A549 (cell line): ENCODE measurements around the gene ZC3H13. TPM values are rescaled to one million over a fixed set of nuclear protein-coding genes. Genes with fewer than 3 reads are reported as not detected.

Source experiments
- ATAC-seq, 2 experiments: fragments of 200-7000 bp in 1 of 2; fragments of >200 bp in 1 of 2; cut with Nextera tagmentation in 1 of 2; cut with Tn5 transposase in 1 of 2; 3 replicates each; pipeline versions ENCODE4 v1.8.0 to v1.9.1; 2018 to 2020; ENCODE audit warnings: mild to moderate bottlenecking in 1 of 2, moderate library complexity in 1 of 2
- CTCF ChIA-PET: fragments of 300-600 bp; sonication (Branson Sonifier 250); formaldehyde crosslinking; extraction: SDS; loops from one replicate; lab custom pipeline; 2021; ENCODE audit warnings: antibody characterized with exemption, inconsistent platforms; lab: Yijun Ruan, JAX
- POLR2A ChIA-PET: fragments of 350-600 bp; formaldehyde crosslinking; extraction: SDS; loops from one replicate; lab custom pipeline; 2021; ENCODE audit warnings: antibody characterized with exemption, inconsistent platforms; lab: Yijun Ruan, JAX
- DNase-seq, 2 experiments: peaks; one replicate each; pipeline versions ENCODE4 v3.0.0 to v3.0.0-alpha.2; 2011 to 2016; ENCODE audit warnings: low read depth in 1 of 2, low spot score in 1 of 2
- FAIRE-seq: peaks from 2 replicates; lab custom pipeline; 2011; peaks lifted over from hg19 to GRCh38; lab: Jason Lieb, UNC
- H3K27ac ChIP-seq, 2 experiments: fragments of >200 bp; sonication (Bioruptor Twin); formaldehyde crosslinking; 3 replicates each; pipeline ENCODE4 v1.5.1; 2016 to 2017
- H3K4me1 ChIP-seq: fragments of >200 bp; sonication (Bioruptor Twin); formaldehyde crosslinking; 3 replicates; pipeline ENCODE4 v1.6.1; 2016
- H3K4me2 ChIP-seq: fragments of >200 bp; sonication (Bioruptor Twin); formaldehyde crosslinking; 3 replicates; pipeline ENCODE4 v1.6.1; 2016
- H3K4me3 ChIP-seq: fragments of >200 bp; sonication (Bioruptor Twin); formaldehyde crosslinking; 3 replicates; pipeline ENCODE4 v1.5.1; 2016
- H3K9me3 ChIP-seq: fragments of >200 bp; sonication (Bioruptor Twin); formaldehyde crosslinking; 3 replicates; pipeline ENCODE4 v1.6.1; 2016
- CBX2 ChIP-seq: fragments of 200-600 bp; sonication (generic); IDR thresholded peaks from 2 replicates; pipeline ENCODE4 v1.6.1; 2016; ENCODE audit warnings: low read depth, mild to moderate bottlenecking, borderline replicate concordance
- CTCF ChIP-seq: fragments of >200 bp; sonication (Bioruptor Twin); formaldehyde crosslinking; IDR thresholded peaks from 3 replicates; pipeline ENCODE4 v1.5.1; 2016
- FOSB ChIP-seq: fragments of 250-450 bp; sonication (Bioruptor Pico); IDR thresholded peaks from 2 replicates; pipeline ENCODE4 v1.5.0; 2020; ENCODE audit warnings: mild to moderate bottlenecking, moderate library complexity
- FOXS1 ChIP-seq: fragments of 250-450 bp; sonication (Bioruptor Pico); IDR thresholded peaks from 2 replicates; pipeline ENCODE4 v1.5.0; 2020; ENCODE audit warnings: mild to moderate bottlenecking, moderate library complexity
- PHF8 ChIP-seq: fragments of 200-600 bp; sonication (generic); IDR thresholded peaks from 2 replicates; pipeline ENCODE4 v1.6.1; 2016; ENCODE audit warnings: low read depth, mild to moderate bottlenecking, antibody characterized with exemption, moderate library complexity, borderline replicate concordance
- POLR2AphosphoS2 ChIP-seq: conservative IDR thresholded peaks from 2 replicates; pipeline ENCODE4 v1.6.1; 2012; ENCODE audit warnings: low read length, improper control_type of control experiment, inconsistent platforms
- REST ChIP-seq: fragments of 200-600 bp; sonication (generic); IDR thresholded peaks from 2 replicates; pipeline ENCODE4 v1.6.1; 2016; ENCODE audit warnings: antibody characterized with exemption, mild to moderate bottlenecking, moderate library complexity
- RFX5 ChIP-seq: fragments of 450-650 bp; IDR thresholded peaks from 2 replicates; pipeline ENCODE4 v1.7.1; 2014; ENCODE audit warnings: antibody characterized with exemption, mild to moderate bottlenecking, moderate library complexity
- RNF2 ChIP-seq: fragments of 200-600 bp; sonication (generic); IDR thresholded peaks from 2 replicates; pipeline ENCODE4 v1.6.1; 2016; ENCODE audit warnings: low read depth, mild to moderate bottlenecking, antibody characterized with exemption, moderate library complexity, borderline replicate concordance
- USF2 ChIP-seq: fragments of 450-650 bp; IDR thresholded peaks from 2 replicates; pipeline ENCODE4 v1.6.1; 2014; ENCODE audit warnings: antibody characterized with exemption
- WGBS: methylation state at CpG from one replicate; pipeline ENCODE4 v1.1.6; 2017; ENCODE audit errors: missing lambda C conversion rate; 5-methylcytosine and 5-hydroxymethylcytosine counted together
- polyA plus RNA-seq, 4 experiments: library from polyadenylated mRNA; depleted of rRNA in 3 of 4; stranded (reverse); fragments of >200 nt; fragmentation: RNase III in 1 of 4; extraction: RNeasy Plus Mini Kit Qiagen cat#74134 plus additional on column Dnase treatment in 1 of 4; gene quantifications; 2 replicates in 3 of 4; 3 replicates in 1 of 4; pipeline ENCODE4 v1.2.3, GENCODE V29; 2011 to 2017

Gene ZC3H13
- polyA plus RNA-seq, 2 of the 4 experiments (the other 2 are of a cell fraction) = 9.5 to 17.5 TPM

GRCh38 chr13:45934283-45934682 is 118.3 kb downstream of the ZC3H13 start:
- CTCF ChIA-PET = no interaction called here
- Histone ChIP-seq H3K27ac (no peak overlapping the region), H3K4me3 (no peak overlapping the region), H3K4me1 (no peaks in the 10 kb centered on the region), H3K9me3 (no peaks in the 10 kb centered on the region), H3K4me2 (no peak overlapping the region)
- DNase-seq (no peak), ATAC-seq (no peak), FAIRE-seq (no peak)
- TF ChIP-seq USF2 (no peak), PHF8 (no peak), RNF2 (no peak), POLR2AphosphoS2 (no peak), RFX5 (no peak), CTCF (no peak), FOSB (no peak), REST (no peak)
- 20% methylated on average over 4 of the region's 5 CpGs for whole genome bisulfite sequencing
- POLR2A ChIA-PET = no interaction called here

- Histone ChIP-seq H3K4me2 (no peak overlapping the region), H3K9me3 (no peaks in the 10 kb centered on the region), H3K4me3 (no peak overlapping the region), H3K4me1 (no peaks in the 10 kb centered on the region), H3K27ac (no peak overlapping the region)
- WGBS = 52% methylated on average over 18 of the region's 18 CpGs
- TF ChIP-seq CBX2 = no peak
- TF ChIP-seq FOXS1 (CRISPR knock-in tag) = no peak
- TF ChIP-seq REST = no peak
- ChIA-PET POLR2A (no interaction called here), CTCF (interaction anchor here (0.9 kb wide), 1 partner anchor 310 kb away, joined by 3 read pairs; no protein-coding TSS in a partner anchor)
- DNase-seq (no peak), ATAC-seq (no peak; a peak in 1 of 6 replicates), FAIRE-seq (no peak)
Measured at GRCh38 chr13:45933203-45933908, 119.2 kb downstream of the ZC3H13 start.
